Lower leg skin (tissue), 4 donors: ENCODE measurements around the gene GPC5. TPM values are rescaled to one million over a fixed set of nuclear protein-coding genes. Genes with fewer than 3 reads are reported as not detected.

Source experiments
- DNase-seq, 2 donors: peaks; one replicate each; pipeline ENCODE4 v3.0.0-alpha.2; 2019; ENCODE audit warnings: low spot score in 2 of 2
- H3K4me3 ChIP-seq: fragments of 200-600 bp; sonication (generic); 2 replicates; pipeline ENCODE4 v1.5.1; 2017; ENCODE audit warnings: mild to moderate bottlenecking, low read depth; ENCODE audit not compliant: poor library complexity, severe bottlenecking
- CTCF ChIP-seq, 3 donors: fragments of 450-650 bp; IDR thresholded peaks; one replicate each; pipeline ENCODE4 v1.5.1; 2016; ENCODE audit warnings: antibody characterized with exemption in 3 of 3, mild to moderate bottlenecking in 3 of 3, moderate library complexity in 2 of 3
- POLR2A ChIP-seq, 2 donors: fragments of 450-650 bp; IDR thresholded peaks; one replicate each; pipeline ENCODE4 v1.6.1; 2016 to 2017; ENCODE audit warnings: antibody characterized with exemption in 2 of 2, mild to moderate bottlenecking in 1 of 2, moderate library complexity in 1 of 2
- WGBS, 2 donors: methylation state at CpG; one replicate each; pipeline ENCODE4 v1.1.5; 2018; 5-methylcytosine and 5-hydroxymethylcytosine counted together
- intact Hi-C: fragments of 100-400 bp; cut with DNase I; formaldehyde crosslinking; loops from one replicate; pipeline ENCODE4 v1.15.0; 2023; ENCODE audit warnings: low total_unique reads
- total RNA-seq, 4 donors: library from RNA; depleted of rRNA; stranded (reverse); fragments of >200 nt; gene quantifications; one replicate each; pipeline ENCODE4 v1.1.0, GENCODE V29; 2016

The GPC5 gene
- total RNA-seq, 4 donors from 2014 or later: 0.46 to 1.3 (median 0.82) TPM

- 35 to 44% methylated on average over 3 of the region's 3 CpGs for WGBS, 2 donors
- TF ChIP-seq CTCF (IDR thresholded peaks at IDR 0.05): no peak
- TF ChIP-seq POLR2A (IDR thresholded peaks at IDR 0.05): no peak
- intact Hi-C loops: no loop called here
- DNase-seq: no peak
- no peak overlapping the region for H3K4me3 ChIP-seq
Observed at GRCh38 chr13:91632086-91632485, 233.7 kb downstream of the GPC5 start.

- DNase-seq: no peak
- intact Hi-C loops: no loop called here
- WGBS, 2 donors: 83 to 86% methylated on average over 5 of the region's 5 CpGs
- no peak overlapping the region for H3K4me3 ChIP-seq
- TF ChIP-seq CTCF (IDR thresholded peaks at IDR 0.05) (no peak), POLR2A (IDR thresholded peaks at IDR 0.05) (no peak)
Observed at GRCh38 chr13:91639330-91639729, 240.9 kb downstream of the GPC5 start.

DNA sequence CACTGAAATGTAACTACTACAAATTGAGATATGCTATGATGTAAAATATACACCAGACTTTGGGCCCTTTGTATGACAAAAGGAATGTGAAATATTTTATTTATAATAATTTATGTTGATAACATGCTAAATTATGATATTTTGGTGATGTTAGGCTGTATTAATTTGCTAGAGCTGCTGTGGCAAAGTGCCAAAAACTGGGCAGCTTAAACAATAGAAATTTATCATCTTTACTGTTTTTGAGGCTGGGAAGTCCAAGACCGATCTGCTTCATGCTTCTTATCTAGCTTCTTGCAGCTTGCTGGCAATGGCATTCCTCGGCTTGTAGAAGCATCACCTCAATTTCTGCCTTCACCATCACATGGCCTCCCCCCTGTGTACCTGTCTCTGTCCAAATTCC, 245.0 kb downstream of the GPC5 start:
- WGBS, 2 donors: 81 to 84% methylated on average over 2 of the region's 2 CpGs
- TF ChIP-seq POLR2A (IDR thresholded peaks at IDR 0.05): no peak
- TF ChIP-seq CTCF (IDR thresholded peaks at IDR 0.05): no peak
- H3K4me3 ChIP-seq: no peak overlapping the region
- DNase-seq: no peak
- intact Hi-C loops: no loop called here

GRCh38 chr13:91644806-91645205, 246.4 kb downstream of the GPC5 start:
- intact Hi-C loops: no loop called here
- no peak for DNase-seq
- H3K4me3 ChIP-seq: no peak overlapping the region
- TF ChIP-seq CTCF (IDR thresholded peaks at IDR 0.05): no peak
- TF ChIP-seq POLR2A (IDR thresholded peaks at IDR 0.05): no peak

- 26 to 33% methylated on average over 3 of the region's 3 CpGs for WGBS, 2 donors
- H3K4me3 ChIP-seq: no peak overlapping the region
- intact Hi-C loops: no loop called here
- no peak for DNase-seq
- no peak for TF ChIP-seq CTCF (IDR thresholded peaks at IDR 0.05)
- no peak for TF ChIP-seq POLR2A (IDR thresholded peaks at IDR 0.05)
Observed at GRCh38 chr13:91647361-91647990, 249.1 kb downstream of the GPC5 start.

DNA sequence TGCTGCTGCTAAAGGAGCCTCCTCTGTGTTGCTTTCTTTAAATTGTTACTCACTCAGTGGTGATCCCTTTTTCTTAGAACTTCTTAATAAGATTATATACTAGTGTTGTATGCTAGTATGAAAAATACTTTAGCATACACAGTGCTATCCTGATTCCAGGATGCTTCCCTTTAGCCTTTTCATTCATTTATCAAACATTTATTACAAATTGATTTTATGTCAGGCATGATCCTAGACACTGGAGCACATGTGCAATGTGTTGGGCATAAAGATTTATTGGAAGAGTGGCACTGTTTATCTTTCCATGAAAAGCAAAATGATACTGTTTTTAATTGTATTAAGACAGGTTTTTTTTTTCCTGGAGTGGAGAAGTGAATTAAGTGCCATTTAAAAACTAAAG, 249.6 kb downstream of the GPC5 start:
- no peak for TF ChIP-seq CTCF (IDR thresholded peaks at IDR 0.05)
- TF ChIP-seq POLR2A (IDR thresholded peaks at IDR 0.05): no peak
- intact Hi-C loops: no loop called here
- no peak for DNase-seq
- H3K4me3 ChIP-seq: no peak overlapping the region
